Dermis blood vessel endothelial cell (primary cell): Measurements from ENCODE around the gene RPS6KB1. TPM values are rescaled to one million over a fixed set of nuclear protein-coding genes. Genes with fewer than 3 reads are reported as not detected.
"Not testable (repeated sequence)": the region's sequence is repeated elsewhere in the genome, so short reads cannot be mapped to it uniquely, and the experiment has no call there.

Experiments used
- DNase-seq: peaks from one replicate; pipeline ENCODE4 v3.0.0; 2010
- total RNA-seq: library from RNA; depleted of rRNA; stranded (reverse); fragments of >200 nt; gene quantifications from 2 replicates; pipeline ENCODE4 v1.2.3, GENCODE V29; 2014

RPS6KB1 gene
- total RNA-seq, 1 donor from 2014 or later, result 22.5 TPM

DNA sequence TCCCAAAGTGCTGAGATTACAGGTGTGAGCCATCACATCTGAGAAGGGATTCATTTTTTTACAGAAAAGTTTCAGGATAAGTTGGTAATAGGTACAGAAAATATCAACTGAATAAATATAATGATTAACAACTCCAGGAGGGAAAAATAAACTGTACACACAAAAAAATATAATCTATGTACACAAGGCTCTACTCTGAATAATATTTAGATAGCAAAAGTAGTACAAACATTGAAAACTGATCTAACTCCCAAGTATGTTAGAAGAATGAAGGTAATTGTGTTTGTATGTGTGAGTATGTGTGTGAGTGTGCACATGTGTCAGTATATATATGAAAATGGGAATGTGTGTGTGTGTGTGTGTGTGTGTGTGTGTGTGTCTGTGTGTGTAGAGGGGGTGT, 20.6 kb upstream of the RPS6KB1 start:
- DNase-seq, result no peak

DNA sequence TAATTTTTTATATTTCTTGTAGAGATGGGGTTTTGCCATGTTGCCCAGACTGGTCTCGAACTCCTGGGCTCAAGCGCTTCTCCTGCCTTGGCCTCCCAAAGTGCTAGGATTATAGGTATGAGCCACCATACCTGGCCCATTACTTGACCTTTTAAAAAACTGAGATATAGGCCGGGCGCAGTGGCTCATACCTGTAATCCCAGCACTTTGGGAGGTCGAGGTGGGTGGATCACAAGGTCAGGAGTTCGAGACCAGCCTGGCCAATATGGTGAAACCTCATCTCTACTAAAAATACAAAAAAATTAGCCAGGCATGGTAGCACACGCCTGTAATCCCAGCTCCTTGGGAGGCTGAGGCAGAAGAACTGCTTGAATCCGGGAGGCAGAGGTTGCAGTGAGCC, 19.5 kb upstream of the RPS6KB1 start:
- not testable (repeated sequence) for DNase-seq

GRCh38 chr17:59874376-59874775, 18.5 kb upstream of the RPS6KB1 start:
- DNase-seq, result no peak

DNA sequence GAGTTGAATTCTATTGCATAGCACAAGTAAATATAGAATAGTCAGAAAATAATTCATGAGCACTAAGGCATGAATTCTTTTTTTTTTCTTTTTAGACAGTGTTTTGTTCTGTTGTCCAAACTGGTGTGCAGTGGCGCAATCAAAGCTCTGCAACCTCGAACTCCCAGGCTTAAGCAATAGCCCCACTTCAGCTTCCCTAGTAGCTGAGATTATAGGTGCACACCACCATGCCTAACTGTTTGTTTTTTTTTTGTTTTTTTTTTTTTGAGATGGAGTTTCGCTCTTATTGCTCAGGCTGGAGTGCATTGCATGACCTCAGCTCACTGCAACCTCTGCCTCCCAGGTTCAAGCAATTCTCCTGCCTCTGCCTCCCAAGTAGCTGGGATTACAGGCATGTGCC, 16.8 kb upstream of the RPS6KB1 start:
- DNase-seq, result no peak

DNA sequence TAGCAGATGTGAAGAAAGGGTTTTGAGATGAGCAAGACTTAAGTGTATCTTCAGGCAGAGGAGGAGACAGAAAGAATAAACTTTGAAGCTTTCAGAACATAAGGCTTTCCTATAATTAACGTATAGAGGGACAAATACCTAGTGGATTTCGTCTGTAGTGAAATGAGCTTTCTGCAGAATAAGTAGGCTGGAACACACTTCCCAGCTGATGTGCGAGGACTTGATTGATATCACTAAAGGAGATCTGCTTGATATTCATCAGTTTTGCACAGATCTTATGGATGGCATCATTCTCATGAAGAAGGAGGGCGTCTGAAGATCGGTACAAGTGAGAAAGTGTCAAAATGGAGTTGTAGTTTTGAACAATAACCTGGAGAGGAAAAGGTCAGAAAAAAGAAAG, 15.0 kb upstream of the RPS6KB1 start:
- no peak for DNase-seq

DNA sequence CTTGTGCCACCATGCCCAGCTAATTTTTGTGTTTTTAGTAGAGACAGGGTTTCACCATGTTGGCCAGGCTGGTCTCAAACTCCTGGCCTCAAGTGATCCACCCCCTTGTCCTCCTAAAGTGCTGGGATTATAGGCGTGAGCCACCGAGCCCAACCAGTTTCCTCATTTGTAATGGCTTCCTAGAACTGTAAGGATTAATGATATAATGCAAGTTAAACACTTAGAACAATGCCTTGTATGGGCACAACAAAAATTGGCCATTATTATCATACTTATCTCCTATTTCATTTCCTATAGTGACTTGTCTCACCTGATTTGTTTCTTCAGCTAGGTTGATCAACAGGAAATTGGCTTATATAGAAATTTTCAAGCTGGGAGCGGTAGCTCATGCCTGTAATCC, 14.3 kb upstream of the RPS6KB1 start:
- no peak for DNase-seq

DNA sequence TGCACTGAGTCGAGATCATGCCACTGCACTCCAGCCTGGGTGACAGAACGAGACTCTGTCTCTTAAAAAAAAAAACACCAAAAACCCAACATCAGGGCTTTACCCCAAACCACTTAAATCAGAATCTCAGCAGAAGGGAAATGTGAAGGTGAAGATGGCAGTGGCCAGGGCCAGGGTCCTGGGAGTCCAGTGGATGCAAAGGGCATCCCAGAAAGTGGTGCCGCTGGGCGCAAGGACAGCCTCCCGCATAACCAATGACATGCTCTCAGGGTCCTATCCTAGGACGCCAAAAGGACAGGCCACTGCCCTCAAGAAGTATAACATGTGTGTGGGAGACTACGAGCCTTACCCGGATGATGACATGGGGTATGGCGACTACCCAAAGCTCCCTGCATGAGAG, 8.1 kb upstream of the RPS6KB1 start:
- no peak for DNase-seq

DNA sequence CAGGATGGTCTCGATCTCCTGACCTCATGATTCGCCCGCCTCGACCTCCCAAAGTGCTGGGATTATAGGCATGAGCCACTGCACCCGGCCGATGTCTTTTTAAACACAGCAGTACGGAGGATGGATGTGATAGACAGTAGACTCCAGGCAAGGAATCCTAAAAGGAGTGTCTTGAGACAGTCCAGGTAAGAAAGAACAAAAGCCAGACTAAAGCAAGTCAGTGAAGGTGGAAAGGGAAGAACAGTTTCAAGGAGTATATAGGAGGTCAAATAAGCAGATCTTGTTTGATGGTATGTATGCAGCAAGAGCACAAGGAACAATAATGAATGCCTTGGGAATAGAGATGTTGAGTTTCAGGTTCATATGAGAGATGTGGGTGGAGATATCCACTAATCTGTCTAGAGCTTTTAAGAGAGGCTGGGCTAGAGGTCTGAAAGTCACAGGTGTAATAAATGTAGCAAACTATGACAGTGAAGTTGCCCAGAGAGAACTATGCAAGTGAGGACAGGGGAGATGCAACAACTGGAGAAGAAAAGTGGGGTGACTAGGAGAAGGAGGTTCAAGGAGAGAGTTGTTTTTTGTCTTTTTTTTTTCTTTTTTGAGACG, 4.7 kb upstream of the RPS6KB1 start:
- DNase-seq, result no peak

GRCh38 chr17:59890720-59891119, 2.2 kb upstream of the RPS6KB1 start:
- DNase-seq, result no peak

- DNase-seq, result no peak
Measured at GRCh38 chr17:59892251-59892923, 534 bp upstream of the RPS6KB1 start.

- peak; percentile 41 for DNase-seq
Measured at GRCh38 chr17:59893676-59894100, 767 bp downstream of the RPS6KB1 start.

- DNase-seq, result no peak
Measured at GRCh38 chr17:59897090-59897489, 4.2 kb downstream of the RPS6KB1 start.

- DNase-seq, result peak; percentile 62
Measured at GRCh38 chr17:59899099-59899498, 6.2 kb downstream of the RPS6KB1 start.

- no peak for DNase-seq
Measured at GRCh38 chr17:59901604-59902003, 8.7 kb downstream of the RPS6KB1 start.

DNA sequence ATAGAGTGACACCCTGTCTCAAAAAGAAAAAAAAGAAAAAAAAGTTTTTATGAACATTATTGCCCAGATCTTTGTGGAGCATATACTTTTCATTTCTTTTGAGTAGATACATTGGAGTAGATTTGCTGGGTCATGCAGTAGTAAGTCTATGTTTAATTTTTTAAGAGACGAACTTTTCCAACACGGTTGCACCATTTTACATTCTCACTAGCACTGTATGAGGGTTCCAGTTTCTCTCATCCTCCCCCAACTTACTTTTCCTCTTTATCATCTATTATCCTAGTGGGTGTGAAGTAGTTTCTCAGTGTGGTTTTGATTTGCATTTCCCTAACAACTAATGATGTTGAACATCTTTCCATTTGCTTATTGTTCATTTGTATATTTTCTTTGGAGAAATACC, 10.5 kb downstream of the RPS6KB1 start:
- no peak for DNase-seq

DNA sequence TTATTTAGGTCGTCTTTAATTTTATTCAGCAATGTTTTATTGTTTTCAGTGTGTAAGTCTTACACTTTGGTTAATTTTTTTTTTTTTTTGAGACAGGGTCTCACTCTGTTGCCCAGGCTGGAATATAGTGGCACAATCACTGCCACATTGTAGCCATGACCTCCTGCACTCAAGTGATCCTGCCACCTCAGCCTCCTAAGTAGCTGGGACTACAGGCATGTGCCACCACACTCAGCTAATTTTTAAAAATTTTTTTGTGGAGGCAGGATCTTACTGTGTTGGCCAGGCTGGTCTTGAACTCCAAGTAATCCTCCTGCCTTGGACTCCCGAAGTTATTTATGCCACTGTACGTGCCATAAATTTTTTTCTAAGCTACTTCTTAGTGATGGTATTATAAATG, 14.5 kb downstream of the RPS6KB1 start:
- no peak for DNase-seq

- peak; percentile 65 for DNase-seq
Measured at GRCh38 chr17:59914274-59914854, 21.4 kb downstream of the RPS6KB1 start.

DNA sequence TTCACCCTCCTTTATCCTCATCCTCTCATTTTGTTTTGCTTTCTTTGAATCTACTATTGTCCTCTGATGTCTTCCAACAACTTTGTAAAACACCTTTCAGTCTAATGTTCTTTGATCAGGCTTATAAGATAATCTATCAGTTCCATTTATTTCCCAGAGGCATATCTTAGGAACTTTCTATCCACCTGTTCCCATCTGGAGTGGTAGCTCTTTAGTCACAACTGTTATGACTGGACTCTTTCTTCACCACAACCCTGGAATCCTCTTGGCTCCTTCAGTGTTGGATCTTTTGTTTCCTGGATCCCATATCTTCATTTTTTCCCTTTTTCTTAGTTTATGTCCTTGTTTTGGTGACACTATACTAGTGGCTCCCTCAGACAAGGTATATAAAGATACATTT, 23.5 kb downstream of the RPS6KB1 start:
- no peak for DNase-seq

- DNase-seq, result not testable (repeated sequence)
Measured at GRCh38 chr17:59920637-59921036, 27.7 kb downstream of the RPS6KB1 start.

GRCh38 chr17:59930121-59930520, 37.2 kb downstream of the RPS6KB1 start:
- not testable (repeated sequence) for DNase-seq

DNA sequence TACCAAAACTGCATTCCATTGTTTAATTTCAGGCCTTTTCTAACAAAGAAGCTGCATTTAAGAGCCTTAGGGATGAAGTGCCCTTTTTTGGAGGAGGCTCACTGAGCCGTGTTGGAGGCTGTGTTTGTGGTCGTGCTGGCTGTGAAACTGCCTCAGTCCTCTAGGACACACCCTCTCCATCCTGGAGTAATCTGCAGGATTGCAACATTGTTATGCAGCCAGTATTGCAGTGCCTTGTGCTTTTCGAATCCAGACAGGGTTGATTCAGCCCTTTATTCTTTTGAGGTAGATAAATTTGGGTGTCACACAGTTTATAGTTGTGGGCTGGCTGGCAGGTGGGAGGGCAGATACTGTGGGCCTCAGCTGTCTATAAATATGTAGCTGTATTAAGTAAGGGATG, 37.8 kb downstream of the RPS6KB1 start:
- not testable (repeated sequence) for DNase-seq

- DNase-seq, result not testable (repeated sequence)
Measured at GRCh38 chr17:59933317-59933716, 40.4 kb downstream of the RPS6KB1 start.

DNA sequence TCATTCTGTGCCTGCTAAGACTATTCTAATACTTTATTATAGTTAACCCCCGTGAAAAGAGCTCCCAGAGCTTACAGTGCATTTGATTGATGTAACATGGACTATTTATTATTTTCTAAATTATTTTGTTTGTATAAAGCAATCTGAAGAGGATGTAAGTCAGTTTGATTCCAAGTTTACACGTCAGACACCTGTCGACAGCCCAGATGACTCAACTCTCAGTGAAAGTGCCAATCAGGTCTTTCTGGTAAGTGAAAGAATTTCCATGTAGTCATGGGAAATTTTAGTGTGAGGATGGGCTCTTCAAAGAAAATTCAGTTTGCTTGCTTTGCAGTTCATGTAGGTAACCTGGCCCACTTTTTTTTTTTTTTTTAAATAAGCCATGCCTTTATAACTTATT, 47.8 kb downstream of the RPS6KB1 start:
- DNase-seq, result peak; percentile 2

DNA sequence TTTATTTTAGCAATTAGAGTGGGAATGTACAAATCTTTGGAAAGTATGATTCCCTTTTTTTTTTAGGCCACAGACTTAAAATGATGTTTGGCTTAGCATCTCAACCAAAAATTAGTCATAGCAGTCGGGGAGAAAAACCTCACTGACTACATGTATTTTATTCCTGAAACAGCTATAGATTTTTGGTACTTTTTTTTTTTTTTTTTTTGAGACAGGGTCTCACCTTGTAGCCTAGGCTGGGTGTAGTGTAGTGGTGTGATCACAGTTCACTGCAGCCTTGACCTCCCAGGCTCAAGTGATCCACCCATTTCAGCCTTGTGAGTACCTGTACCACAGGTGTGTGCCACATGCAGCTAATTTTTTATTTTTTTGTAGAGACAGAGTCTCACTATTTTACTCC, 48.2 kb downstream of the RPS6KB1 start:
- no peak for DNase-seq
